WTC11 (cell line): ENCODE results near the gene GRB10. TPM values are rescaled to one million over a fixed set of nuclear protein-coding genes. Genes with fewer than 3 reads are reported as not detected.
A peak's percentile ranks its signal among the peaks of the same experiment; 100 is the strongest.

ENCODE experiments used
- ATAC-seq: fragments of 200-7000 bp; cut with Tn5 transposase; 2 replicates; pipeline ENCODE4 v1.10.0; 2021; ENCODE audit warnings: mild to moderate bottlenecking, moderate library complexity
- CTCF ChIA-PET: fragments of 300-600 bp; sonication (Branson Sonifier 250); formaldehyde crosslinking; loops from one replicate; lab custom pipeline; 2021; ENCODE audit warnings: antibody characterized with exemption; lab: Charles Lee
- POLR2A ChIA-PET: fragments of 350-600 bp; sonication (Branson Sonifier 250); formaldehyde crosslinking; loops from one replicate; lab custom pipeline; 2021; ENCODE audit warnings: antibody characterized with exemption; lab: Charles Lee
- DNase-seq: peaks from one replicate; pipeline ENCODE4 v3.0.0; 2021; ENCODE audit warnings: low spot score
- H3K27ac Mint-ChIP-seq: 2 replicates; pipeline ENCODE4 v1.8.0; 2021; ENCODE audit warnings: mixed read lengths
- H3K27me3 Mint-ChIP-seq: 2 replicates; pipeline ENCODE4 v1.8.0; 2021; ENCODE audit warnings: low read depth, mild to moderate bottlenecking, moderate library complexity, mixed read lengths
- H3K36me3 Mint-ChIP-seq: 2 replicates; pipeline ENCODE4 v1.8.0; 2021; ENCODE audit warnings: mixed read lengths
- H3K4me1 Mint-ChIP-seq: 2 replicates; pipeline ENCODE4 v1.8.0; 2022; ENCODE audit warnings: mixed read lengths
- H3K4me3 Mint-ChIP-seq: 2 replicates; pipeline ENCODE4 v1.8.0; 2021; ENCODE audit warnings: mild to moderate bottlenecking, moderate library complexity, mixed read lengths
- H3K9me3 Mint-ChIP-seq: 2 replicates; pipeline ENCODE4 v1.8.0; 2021; ENCODE audit warnings: mixed read lengths
- ARID4B ChIP-seq: sonication (generic); formaldehyde crosslinking; IDR thresholded peaks from 2 replicates; pipeline ENCODE4 v1.8.0; 2023; ENCODE audit warnings: missing genetic modification reagents, mild to moderate bottlenecking, borderline replicate concordance
- CREB1 ChIP-seq: sonication (generic); formaldehyde crosslinking; IDR thresholded peaks from 2 replicates; pipeline ENCODE4 v1.8.0; 2023; ENCODE audit warnings: mild to moderate bottlenecking, missing genetic modification reagents
- EMX1 ChIP-seq: fragments of 250-450 bp; sonication (Bioruptor Pico); IDR thresholded peaks from 2 replicates; pipeline ENCODE4 v1.8.0; 2021; ENCODE audit warnings: mild to moderate bottlenecking
- GABPB1 ChIP-seq: sonication (generic); formaldehyde crosslinking; IDR thresholded peaks from 2 replicates; pipeline ENCODE4 v1.8.1; 2023; ENCODE audit warnings: mild to moderate bottlenecking, missing genetic modification reagents
- ZMAT4 ChIP-seq: fragments of 250-450 bp; sonication (Bioruptor Pico); IDR thresholded peaks from 2 replicates; pipeline ENCODE4 v1.9.0; 2021; ENCODE audit warnings: mild to moderate bottlenecking
- ZNF281 ChIP-seq: sonication (generic); formaldehyde crosslinking; IDR thresholded peaks from 2 replicates; pipeline ENCODE4 v1.8.0; 2023; ENCODE audit warnings: mild to moderate bottlenecking, missing genetic modification reagents
- ZNF317 ChIP-seq: sonication (generic); formaldehyde crosslinking; IDR thresholded peaks from 2 replicates; pipeline ENCODE4 v1.8.1; 2023; ENCODE audit warnings: low read depth, mild to moderate bottlenecking, moderate library complexity, missing genetic modification reagents, borderline replicate concordance
- ZNF512 ChIP-seq: sonication (generic); formaldehyde crosslinking; IDR thresholded peaks from 2 replicates; pipeline ENCODE4 v1.8.1; 2022; ENCODE audit warnings: missing genetic modification reagents, borderline replicate concordance
- total RNA-seq: library from RNA; stranded (reverse); gene quantifications from 3 replicates; pipeline ENCODE4 v1.2.3, GENCODE V29; 2021

GRB10 gene
- total RNA-seq, 1 experiment from 2014 or later, result 103 TPM

GRCh38 chr7:50631639-50632038, 151.1 kb downstream of the GRB10 start (continued):
- no peak for TF ChIP-seq ZNF281 (CRISPR knock-in tag)

GRCh38 chr7:50631100-50631499, 151.6 kb downstream of the GRB10 start:
- peaks cover 27% of the 10 kb centered on the region for H3K9me3 Mint-ChIP-seq
- DNase-seq (no peak), ATAC-seq (no peak)
- CTCF ChIA-PET, result interaction anchor here (1.0 to 1.1 kb wide), 2 partner anchors 19 to 68 kb away, joined by 3 to 4 read pairs; no protein-coding TSS in a partner anchor
- H3K27me3 Mint-ChIP-seq, result no peaks in the 10 kb centered on the region
- H3K27ac Mint-ChIP-seq, result no peak overlapping the region
- POLR2A ChIA-PET, result no interaction called here
- H3K36me3 Mint-ChIP-seq, result peaks cover 24% of the 10 kb centered on the region
- peaks cover 40% of the 10 kb centered on the region for H3K4me1 Mint-ChIP-seq
- H3K4me3 Mint-ChIP-seq, result no peak overlapping the region
- TF ChIP-seq EMX1 (CRISPR knock-in tag) (no peak), CREB1 (CRISPR knock-in tag) (no peak)

GRCh38 chr7:50629238-50629901, 153.3 kb downstream of the GRB10 start:
- Mint-ChIP-seq H3K4me1 (peaks cover 40% of the 10 kb centered on the region), H3K9me3 (peaks cover 14% of the 10 kb centered on the region), H3K27me3 (no peaks in the 10 kb centered on the region), H3K27ac (peak overlapping the region; percentile 5; the same call in 1 of the 2 replicates), H3K36me3 (peaks cover 15% of the 10 kb centered on the region), H3K4me3 (no peak overlapping the region)
- CTCF ChIA-PET, result interaction anchor here (0.7 to 2.1 kb wide), 8 partner anchors 12 to 532 kb away, joined by 3 to 7 read pairs (median 4); no protein-coding TSS in a partner anchor
- ATAC-seq (no peak), DNase-seq (no peak)
- TF ChIP-seq GABPB1, result no peak
- no peak for TF ChIP-seq ZNF512 (CRISPR knock-in tag)
- TF ChIP-seq ARID4B (CRISPR knock-in tag), result no peak
- no peak for TF ChIP-seq ZNF317 (CRISPR knock-in tag)
- no peak for TF ChIP-seq ZMAT4 (CRISPR knock-in tag)
- POLR2A ChIA-PET, result no interaction called here
